ENCODE data around the gene CHSY3.

Gene CHSY3

DNA sequence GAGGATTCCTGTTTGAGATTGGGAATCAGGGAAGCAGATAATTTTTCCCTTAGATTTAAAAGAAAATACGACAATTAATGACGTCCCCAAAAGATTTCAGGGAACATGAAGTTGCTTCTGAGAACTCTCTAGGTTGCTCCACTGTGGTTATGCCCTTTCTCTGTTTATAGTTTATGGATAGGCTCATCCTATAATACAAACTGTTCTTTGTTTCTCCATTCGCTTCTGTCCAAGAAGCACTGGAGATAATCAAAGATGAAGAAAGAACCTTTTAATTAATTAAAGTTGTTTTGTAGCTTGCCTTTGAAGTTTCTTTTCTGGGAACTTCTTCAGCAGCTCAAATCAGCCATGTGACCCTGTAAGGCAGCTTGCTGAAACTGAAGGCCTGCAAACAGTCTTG is 87.5 kb downstream of the CHSY3 start:
- Histone ChIP-seq H3K9me3 (ENCODE audit: low read length) (no peaks in the 10 kb centered on the region), H3K9ac (ENCODE audit: low read length) (no peak overlapping the region), H3K27me3 (ENCODE audit: control insufficient read depth in 1 of 2, insufficient read depth in 2 of 2, low read length in 2 of 2) (no peaks in the 10 kb centered on the region), H3K4me1 (ENCODE audit: insufficient read depth, low read length) (no peaks in the 10 kb centered on the region), H3K27ac (ENCODE audit: low read depth, low read length) (no peak overlapping the region), H3K4me3 (ENCODE audit: low read depth in 1 of 2, low read length in 2 of 2) (no peak overlapping the region), H3K36me3 (ENCODE audit: insufficient read depth, low read length) (no peaks in the 10 kb centered on the region)

- H3K4me1 ChIP-seq (ENCODE audit: insufficient read depth, low read length), result no peaks in the 10 kb centered on the region
- H3K36me3 ChIP-seq (ENCODE audit: insufficient read depth, low read length), result no peaks in the 10 kb centered on the region
- no peaks in the 10 kb centered on the region for H3K9me3 ChIP-seq (ENCODE audit: low read length)
- no peak overlapping the region for H3K9ac ChIP-seq (ENCODE audit: low read length)
- H3K27me3 ChIP-seq (ENCODE audit: control insufficient read depth in 1 of 2, insufficient read depth in 2 of 2, low read length in 2 of 2), result no peaks in the 10 kb centered on the region
- no peak overlapping the region for H3K27ac ChIP-seq (ENCODE audit: low read depth, low read length)
- no peak overlapping the region for H3K4me3 ChIP-seq (ENCODE audit: low read depth in 1 of 2, low read length in 2 of 2)
Observed at GRCh38 chr5:129996896-129997295, 92.6 kb downstream of the CHSY3 start.

DNA sequence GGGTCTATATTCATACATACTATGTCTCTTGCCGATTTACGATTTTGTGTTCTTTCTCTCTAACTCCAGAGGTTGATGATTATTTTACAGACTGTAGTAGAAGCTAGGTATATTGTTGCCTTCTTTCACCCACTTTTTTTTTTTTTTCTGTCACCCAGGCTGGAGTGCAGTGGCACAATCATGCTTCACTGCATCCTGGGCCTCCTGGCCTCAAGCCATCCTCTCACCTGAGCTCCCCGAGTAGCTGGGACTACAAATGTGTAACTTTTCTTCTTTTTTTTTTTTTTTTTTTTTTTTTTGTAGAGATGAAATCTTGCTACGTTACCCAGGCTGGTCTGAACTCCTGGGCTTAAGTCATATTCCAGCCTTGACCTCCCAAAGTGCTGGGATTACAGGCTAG is 96.2 kb downstream of the CHSY3 start:
- Histone ChIP-seq H3K4me3 (ENCODE audit: low read depth in 1 of 2, low read length in 2 of 2) (no peak overlapping the region), H3K27ac (ENCODE audit: low read depth, low read length) (no peak overlapping the region), H3K9me3 (ENCODE audit: low read length) (no peaks in the 10 kb centered on the region), H3K4me1 (ENCODE audit: insufficient read depth, low read length) (no peaks in the 10 kb centered on the region), H3K36me3 (ENCODE audit: insufficient read depth, low read length) (no peaks in the 10 kb centered on the region), H3K9ac (ENCODE audit: low read length) (no peak overlapping the region), H3K27me3 (ENCODE audit: control insufficient read depth in 1 of 2, insufficient read depth in 2 of 2, low read length in 2 of 2) (no peaks in the 10 kb centered on the region)

DNA sequence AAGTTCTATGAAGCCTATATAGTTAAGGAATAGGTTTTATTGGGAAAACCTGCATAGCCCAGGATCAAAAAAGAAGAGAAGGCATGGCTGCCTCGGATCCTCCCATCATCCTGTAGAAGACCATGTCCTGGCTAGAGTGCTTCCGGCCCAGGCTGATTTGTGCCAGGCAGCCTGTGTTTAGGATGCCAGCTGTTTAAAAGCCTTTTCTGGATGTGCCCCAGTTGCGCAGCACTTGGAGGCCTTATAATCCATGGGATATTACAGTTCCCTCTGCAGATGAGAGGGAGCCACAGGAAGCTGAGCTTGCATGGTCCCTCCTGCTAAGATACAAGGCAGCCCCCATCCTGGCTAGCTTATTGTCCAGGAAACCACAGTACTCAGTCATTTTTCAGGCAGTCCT is 97.9 kb downstream of the CHSY3 start:
- Histone ChIP-seq H3K36me3 (ENCODE audit: insufficient read depth, low read length) (no peaks in the 10 kb centered on the region), H3K4me3 (ENCODE audit: low read depth in 1 of 2, low read length in 2 of 2) (no peak overlapping the region), H3K9me3 (ENCODE audit: low read length) (no peaks in the 10 kb centered on the region), H3K27ac (ENCODE audit: low read depth, low read length) (no peak overlapping the region), H3K9ac (ENCODE audit: low read length) (no peak overlapping the region), H3K4me1 (ENCODE audit: insufficient read depth, low read length) (no peaks in the 10 kb centered on the region), H3K27me3 (ENCODE audit: control insufficient read depth in 1 of 2, insufficient read depth in 2 of 2, low read length in 2 of 2) (no peaks in the 10 kb centered on the region)

DNA sequence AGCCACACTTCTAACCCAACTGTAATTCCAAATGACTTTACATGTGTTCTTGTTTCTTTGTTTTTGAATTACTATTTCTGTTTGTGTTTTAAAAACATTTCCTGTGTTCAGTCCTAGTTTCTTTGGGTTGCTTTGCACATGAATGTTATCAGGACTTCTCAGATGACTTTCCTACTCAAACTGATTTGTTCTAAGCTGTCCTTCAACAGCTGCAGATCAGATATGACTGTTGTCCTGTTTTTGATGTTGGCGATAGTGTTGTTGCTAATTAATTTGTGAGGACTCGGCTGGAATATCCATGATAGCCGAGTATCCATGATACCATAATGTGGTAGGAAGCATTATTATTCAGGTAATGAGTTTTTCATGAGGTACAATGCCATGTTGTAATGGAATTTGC is 98.6 kb downstream of the CHSY3 start:
- Histone ChIP-seq H3K4me1 (ENCODE audit: insufficient read depth, low read length) (no peaks in the 10 kb centered on the region), H3K36me3 (ENCODE audit: insufficient read depth, low read length) (no peaks in the 10 kb centered on the region), H3K9me3 (ENCODE audit: low read length) (no peaks in the 10 kb centered on the region), H3K27ac (ENCODE audit: low read depth, low read length) (no peak overlapping the region), H3K9ac (ENCODE audit: low read length) (no peak overlapping the region), H3K4me3 (ENCODE audit: low read depth in 1 of 2, low read length in 2 of 2) (no peak overlapping the region), H3K27me3 (ENCODE audit: control insufficient read depth in 1 of 2, insufficient read depth in 2 of 2, low read length in 2 of 2) (no peaks in the 10 kb centered on the region)

DNA sequence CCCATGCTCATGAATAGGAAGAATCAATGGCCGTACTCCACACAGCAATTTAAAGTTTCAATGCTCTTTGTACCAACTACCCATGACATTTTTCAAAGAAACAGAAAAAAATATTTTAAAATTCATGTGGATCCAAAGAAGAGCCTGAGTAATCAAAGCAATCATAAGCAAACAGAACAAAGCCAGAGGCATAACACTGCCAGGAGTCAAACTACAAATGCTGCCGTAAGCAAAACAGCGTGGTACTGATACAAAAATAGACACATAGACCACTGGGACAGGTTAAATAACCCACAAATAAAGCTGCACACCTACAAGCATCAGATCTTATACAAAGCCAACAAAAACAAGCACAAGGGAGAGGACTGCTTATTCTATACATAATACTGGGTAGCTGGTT is 107.7 kb downstream of the CHSY3 start:
- Histone ChIP-seq H3K36me3 (ENCODE audit: insufficient read depth, low read length) (no peaks in the 10 kb centered on the region), H3K4me1 (ENCODE audit: insufficient read depth, low read length) (no peaks in the 10 kb centered on the region), H3K9me3 (ENCODE audit: low read length) (no peaks in the 10 kb centered on the region), H3K27me3 (ENCODE audit: control insufficient read depth in 1 of 2, insufficient read depth in 2 of 2, low read length in 2 of 2) (no peaks in the 10 kb centered on the region), H3K9ac (ENCODE audit: low read length) (no peak overlapping the region), H3K4me3 (ENCODE audit: low read depth in 1 of 2, low read length in 2 of 2) (no peak overlapping the region), H3K27ac (ENCODE audit: low read depth, low read length) (no peak overlapping the region)

GRCh38 chr5:130017173-130017572 is 112.9 kb downstream of the CHSY3 start:
- no peaks in the 10 kb centered on the region for H3K9me3 ChIP-seq (ENCODE audit: low read length)
- H3K4me3 ChIP-seq (ENCODE audit: low read depth in 1 of 2, low read length in 2 of 2), result no peak overlapping the region
- H3K27me3 ChIP-seq (ENCODE audit: control insufficient read depth in 1 of 2, insufficient read depth in 2 of 2, low read length in 2 of 2), result no peaks in the 10 kb centered on the region
- no peaks in the 10 kb centered on the region for H3K36me3 ChIP-seq (ENCODE audit: insufficient read depth, low read length)
- H3K9ac ChIP-seq (ENCODE audit: low read length), result no peak overlapping the region
- no peaks in the 10 kb centered on the region for H3K4me1 ChIP-seq (ENCODE audit: insufficient read depth, low read length)
- no peak overlapping the region for H3K27ac ChIP-seq (ENCODE audit: low read depth, low read length)

DNA sequence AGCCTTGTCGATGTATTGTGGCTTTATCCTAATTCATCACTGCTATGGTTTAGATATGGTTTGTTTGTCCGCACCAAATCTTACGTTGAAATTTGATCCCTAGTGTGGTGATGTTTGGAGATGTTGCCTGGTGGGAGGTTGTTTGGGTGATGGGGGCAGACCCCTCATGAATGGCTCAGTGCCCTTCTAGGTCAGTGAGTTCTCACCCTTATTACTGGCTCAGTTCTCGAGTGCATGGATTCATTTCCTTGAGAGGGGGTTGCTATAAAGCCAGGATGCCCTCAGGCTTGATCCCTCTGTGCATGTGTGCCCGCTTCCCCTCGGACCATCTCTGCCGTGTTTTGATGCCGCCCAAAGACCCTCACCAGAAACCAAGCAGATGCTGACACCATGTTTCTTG is 114.4 kb downstream of the CHSY3 start:
- no peaks in the 10 kb centered on the region for H3K36me3 ChIP-seq (ENCODE audit: insufficient read depth, low read length)
- no peaks in the 10 kb centered on the region for H3K9me3 ChIP-seq (ENCODE audit: low read length)
- no peaks in the 10 kb centered on the region for H3K4me1 ChIP-seq (ENCODE audit: insufficient read depth, low read length)
- H3K27me3 ChIP-seq (ENCODE audit: control insufficient read depth in 1 of 2, insufficient read depth in 2 of 2, low read length in 2 of 2), result no peaks in the 10 kb centered on the region
- no peak overlapping the region for H3K4me3 ChIP-seq (ENCODE audit: low read depth in 1 of 2, low read length in 2 of 2)
- no peak overlapping the region for H3K9ac ChIP-seq (ENCODE audit: low read length)
- no peak overlapping the region for H3K27ac ChIP-seq (ENCODE audit: low read depth, low read length)

DNA sequence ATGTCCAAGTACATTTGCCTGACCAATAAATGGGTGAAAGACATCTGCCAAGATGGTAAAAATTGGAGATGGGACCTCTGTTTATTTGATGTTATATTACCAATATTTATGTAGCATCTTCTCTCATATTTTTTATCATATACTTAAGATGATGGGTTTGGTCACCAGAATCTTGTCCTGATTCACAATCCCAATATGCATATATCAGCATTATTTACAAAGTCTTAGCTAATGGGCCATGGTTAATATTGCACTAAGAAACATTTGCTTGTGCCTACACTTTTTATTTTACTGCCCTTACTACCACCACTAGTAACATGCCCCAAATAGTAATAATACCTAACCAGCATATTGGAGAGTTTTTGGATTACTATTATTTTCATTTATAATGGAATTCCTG is 116.7 kb downstream of the CHSY3 start:
- Histone ChIP-seq H3K36me3 (ENCODE audit: insufficient read depth, low read length) (no peaks in the 10 kb centered on the region), H3K9me3 (ENCODE audit: low read length) (no peaks in the 10 kb centered on the region), H3K27me3 (ENCODE audit: control insufficient read depth in 1 of 2, insufficient read depth in 2 of 2, low read length in 2 of 2) (no peaks in the 10 kb centered on the region), H3K9ac (ENCODE audit: low read length) (no peak overlapping the region), H3K4me3 (ENCODE audit: low read depth in 1 of 2, low read length in 2 of 2) (no peak overlapping the region), H3K27ac (ENCODE audit: low read depth, low read length) (no peak overlapping the region), H3K4me1 (ENCODE audit: insufficient read depth, low read length) (no peaks in the 10 kb centered on the region)

GRCh38 chr5:130021876-130022275 is 117.6 kb downstream of the CHSY3 start:
- Histone ChIP-seq H3K9ac (ENCODE audit: low read length) (no peak overlapping the region), H3K27me3 (ENCODE audit: control insufficient read depth in 1 of 2, insufficient read depth in 2 of 2, low read length in 2 of 2) (no peaks in the 10 kb centered on the region)

GRCh38 chr5:130023604-130024003 is 119.3 kb downstream of the CHSY3 start:
- H3K27ac ChIP-seq (ENCODE audit: low read depth, low read length), result no peak overlapping the region
- no peaks in the 10 kb centered on the region for H3K9me3 ChIP-seq (ENCODE audit: low read length)
- H3K4me3 ChIP-seq (ENCODE audit: low read depth in 1 of 2, low read length in 2 of 2), result no peak overlapping the region
- H3K4me1 ChIP-seq (ENCODE audit: insufficient read depth, low read length), result no peaks in the 10 kb centered on the region
- H3K27me3 ChIP-seq (ENCODE audit: control insufficient read depth in 1 of 2, insufficient read depth in 2 of 2, low read length in 2 of 2), result no peaks in the 10 kb centered on the region
- no peak overlapping the region for H3K9ac ChIP-seq (ENCODE audit: low read length)
- no peaks in the 10 kb centered on the region for H3K36me3 ChIP-seq (ENCODE audit: insufficient read depth, low read length)

More at GRCh38 chr5:130021876-130022275, 117.6 kb downstream of the CHSY3 start:
- Histone ChIP-seq H3K4me3 (ENCODE audit: low read depth in 1 of 2, low read length in 2 of 2) (no peak overlapping the region), H3K36me3 (ENCODE audit: insufficient read depth, low read length) (no peaks in the 10 kb centered on the region), H3K9me3 (ENCODE audit: low read length) (no peaks in the 10 kb centered on the region), H3K27ac (ENCODE audit: low read depth, low read length) (no peak overlapping the region), H3K4me1 (ENCODE audit: insufficient read depth, low read length) (no peaks in the 10 kb centered on the region)

DNA sequence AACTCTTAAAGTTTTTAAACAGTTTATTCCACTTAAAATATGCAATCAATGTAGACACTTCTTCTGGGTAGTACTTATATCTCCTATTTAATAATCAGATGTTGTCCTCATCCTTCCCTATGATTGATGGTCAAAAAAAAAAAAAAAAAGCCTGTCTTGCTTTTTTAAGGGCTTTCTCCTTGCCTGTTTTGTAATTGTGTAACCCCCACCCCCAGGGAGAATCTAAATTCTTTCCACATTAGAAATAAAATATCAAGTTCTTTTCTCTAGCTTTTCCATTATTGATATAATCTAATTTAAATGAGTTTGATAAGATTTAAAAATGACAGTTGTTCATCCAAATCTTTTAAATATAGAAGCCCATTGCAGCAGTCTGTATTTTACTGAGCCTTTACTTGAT is 119.7 kb downstream of the CHSY3 start:
- Histone ChIP-seq H3K27ac (ENCODE audit: low read depth, low read length) (no peak overlapping the region), H3K4me1 (ENCODE audit: insufficient read depth, low read length) (no peaks in the 10 kb centered on the region), H3K4me3 (ENCODE audit: low read depth in 1 of 2, low read length in 2 of 2) (no peak overlapping the region), H3K9ac (ENCODE audit: low read length) (no peak overlapping the region), H3K36me3 (ENCODE audit: insufficient read depth, low read length) (no peaks in the 10 kb centered on the region), H3K27me3 (ENCODE audit: control insufficient read depth in 1 of 2, insufficient read depth in 2 of 2, low read length in 2 of 2) (no peaks in the 10 kb centered on the region), H3K9me3 (ENCODE audit: low read length) (no peaks in the 10 kb centered on the region)
